Pulmonary artery endothelial cell (primary cell): ENCODE results near the gene C2orf81. TPM values are rescaled to one million over a fixed set of nuclear protein-coding genes. Genes with fewer than 3 reads are reported as not detected.
A peak's percentile ranks its signal among the peaks of the same experiment; 100 is the strongest.
"Not testable (repeated sequence)": the region's sequence is repeated elsewhere in the genome, so short reads cannot be mapped to it uniquely, and the experiment has no call there.

ENCODE experiments used
- DNase-seq: peaks from one replicate; pipeline ENCODE4 v3.0.0-alpha.2; 2011; ENCODE audit warnings: low read depth, low spot score
- total RNA-seq: library from RNA; depleted of rRNA; stranded (reverse); fragments of >200 nt; gene quantifications from 2 replicates; pipeline ENCODE4 v1.2.3, GENCODE V29; 2014

Gene C2orf81
- total RNA-seq, 1 donor from 2014 or later = 0.13 TPM

DNA sequence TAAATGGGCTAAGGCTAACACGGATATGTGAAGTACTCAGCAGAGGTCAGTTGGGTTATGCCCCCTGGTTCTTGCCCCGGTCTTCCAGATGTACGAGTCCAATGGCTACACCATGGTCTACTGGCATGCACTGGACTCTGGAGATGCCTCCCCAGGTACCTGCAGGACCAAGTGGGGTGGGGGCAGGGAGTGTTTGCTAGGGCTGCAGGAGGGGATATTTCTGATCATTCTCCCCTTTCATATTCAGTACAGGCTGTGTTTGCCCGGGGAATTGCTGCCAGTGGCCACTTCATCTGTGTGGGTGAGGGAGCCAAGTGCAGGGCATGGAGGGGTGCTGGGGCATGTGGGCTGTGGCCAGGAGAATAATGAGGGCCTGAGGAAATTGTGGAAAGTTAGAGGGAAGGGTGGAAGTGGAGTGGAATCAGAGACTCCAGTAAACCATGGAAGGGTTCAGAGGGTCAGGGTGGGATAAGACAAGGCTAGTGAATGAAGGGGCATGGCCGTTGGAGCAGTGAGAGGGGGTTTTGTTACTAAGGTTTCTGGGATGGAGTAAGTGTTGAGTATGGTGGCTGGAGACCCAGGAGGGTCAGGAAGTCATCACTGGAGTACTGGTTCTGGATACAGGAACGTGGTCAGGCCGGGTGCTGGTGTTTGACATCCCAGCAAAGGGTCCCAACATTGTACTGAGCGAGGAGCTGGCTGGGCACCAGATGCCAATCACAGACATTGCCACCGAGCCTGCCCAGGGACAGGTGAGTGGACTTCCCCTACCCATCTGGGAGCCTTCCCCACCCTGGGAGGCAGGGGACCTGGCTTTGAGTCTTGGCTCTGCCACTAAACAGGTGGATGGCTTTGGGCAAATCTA, 2.0 kb upstream of the C2orf81 start:
- no peak for DNase-seq

DNA sequence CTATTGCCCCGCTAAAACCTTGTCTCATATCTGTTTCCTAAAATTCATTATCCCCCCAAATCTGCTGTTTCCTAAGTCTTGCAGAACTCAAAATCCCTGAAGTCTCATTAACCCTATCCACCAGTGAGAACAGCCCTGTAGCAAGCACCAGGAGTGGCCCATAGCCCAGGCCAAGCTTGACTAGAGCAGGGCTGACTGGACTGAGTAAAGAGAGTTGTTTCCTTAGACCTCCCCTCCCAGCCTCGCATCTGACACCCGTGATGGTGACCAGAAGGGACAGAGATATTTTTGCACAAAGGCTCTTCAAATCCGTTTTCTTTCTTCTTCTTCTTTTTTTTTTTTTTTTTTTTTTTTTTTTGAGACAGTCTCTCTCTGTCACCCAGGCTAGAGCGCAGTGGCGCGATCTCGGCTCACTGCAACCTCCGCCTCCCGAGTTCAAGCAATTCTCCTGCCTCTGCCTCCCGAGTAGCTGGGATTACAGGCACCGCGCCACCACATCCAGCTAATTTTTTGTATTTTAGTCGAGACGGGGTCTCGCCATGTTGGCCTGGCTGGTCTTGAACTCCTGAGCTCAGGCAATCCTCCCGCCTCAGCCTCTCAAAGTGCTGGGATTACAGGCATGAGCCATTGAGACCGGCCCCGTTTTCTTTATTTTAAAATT, 846 bp downstream of the C2orf81 start:
- DNase-seq = not testable (repeated sequence)

DNA sequence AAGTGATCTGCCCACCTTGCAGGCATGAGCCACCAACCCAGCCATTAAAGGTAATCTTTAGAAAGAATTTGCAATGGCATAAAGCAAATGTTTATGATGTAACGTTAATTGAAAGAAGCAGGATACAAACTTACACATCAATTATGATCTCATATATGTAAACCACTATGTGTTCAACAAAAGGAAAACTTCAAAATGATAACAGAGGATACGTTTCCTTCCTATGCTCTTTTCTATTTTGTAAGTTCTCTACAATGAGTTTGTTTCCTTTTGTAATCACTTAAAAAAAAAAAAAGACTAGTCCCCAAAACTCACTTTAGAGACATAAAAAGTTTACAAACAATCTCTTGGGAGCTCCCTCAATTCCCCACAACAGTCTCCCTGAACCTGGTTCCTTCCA, 1.4 kb downstream of the C2orf81 start:
- DNase-seq = no peak

DNA sequence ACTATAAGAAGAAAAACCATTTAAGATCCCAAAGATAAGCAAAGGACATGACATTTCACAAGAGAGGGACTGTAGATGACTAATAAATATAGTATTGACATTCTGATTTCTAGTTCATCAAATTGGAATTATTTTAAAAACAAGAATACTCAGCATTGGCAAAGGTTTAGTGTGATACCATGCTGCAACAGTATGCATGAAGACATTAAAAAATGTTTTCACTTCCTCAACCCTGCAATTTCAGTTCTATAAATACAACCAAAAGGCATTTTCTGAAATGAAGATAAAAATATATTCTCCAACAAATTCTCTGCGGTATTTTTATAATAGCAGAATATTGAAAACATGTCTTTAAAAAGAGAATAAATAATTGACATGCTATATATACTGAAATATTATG, 2.1 kb downstream of the C2orf81 start:
- DNase-seq = no peak

DNA sequence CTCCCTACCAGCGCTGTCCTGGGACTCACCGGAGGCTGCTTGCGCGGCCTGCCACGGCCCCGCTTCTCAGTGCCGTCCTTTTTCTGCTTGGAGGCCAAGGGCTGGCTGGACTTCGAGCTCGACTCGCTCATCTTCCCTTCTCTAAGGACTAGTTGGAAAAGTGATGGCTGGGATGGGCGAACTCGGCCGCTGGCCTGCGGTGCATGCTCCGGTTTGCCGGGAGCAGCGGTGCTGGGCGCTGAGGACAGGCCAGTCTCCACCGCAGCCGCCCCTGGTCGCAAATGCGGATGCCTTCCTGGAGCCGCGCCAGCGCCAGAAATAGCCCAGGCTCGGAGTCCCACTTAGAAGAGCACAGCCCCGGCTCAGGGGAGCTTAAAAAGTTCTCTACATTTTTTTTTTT, 3.1 kb downstream of the C2orf81 start:
- DNase-seq = no peak

DNA sequence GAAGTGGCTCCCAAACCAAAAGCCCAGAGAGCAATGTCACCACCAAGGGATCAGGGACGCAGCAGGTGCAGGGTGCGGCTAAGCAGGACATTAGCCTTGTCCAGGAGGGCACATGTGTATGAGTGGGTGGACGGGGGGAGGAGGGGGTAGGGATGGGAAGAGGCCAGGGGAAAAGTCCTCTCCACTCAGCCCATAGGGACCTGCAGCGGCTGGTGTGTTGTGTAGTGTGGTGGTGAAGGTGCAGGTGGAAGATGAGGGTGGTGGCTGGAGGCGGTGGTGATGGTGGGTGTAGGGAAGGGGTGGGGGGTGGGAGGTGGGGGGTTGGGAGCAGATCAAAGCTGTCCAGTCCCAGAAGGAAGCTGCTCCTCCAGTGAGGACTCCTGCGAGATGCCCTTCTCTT, 3.7 kb downstream of the C2orf81 start:
- no peak for DNase-seq

DNA sequence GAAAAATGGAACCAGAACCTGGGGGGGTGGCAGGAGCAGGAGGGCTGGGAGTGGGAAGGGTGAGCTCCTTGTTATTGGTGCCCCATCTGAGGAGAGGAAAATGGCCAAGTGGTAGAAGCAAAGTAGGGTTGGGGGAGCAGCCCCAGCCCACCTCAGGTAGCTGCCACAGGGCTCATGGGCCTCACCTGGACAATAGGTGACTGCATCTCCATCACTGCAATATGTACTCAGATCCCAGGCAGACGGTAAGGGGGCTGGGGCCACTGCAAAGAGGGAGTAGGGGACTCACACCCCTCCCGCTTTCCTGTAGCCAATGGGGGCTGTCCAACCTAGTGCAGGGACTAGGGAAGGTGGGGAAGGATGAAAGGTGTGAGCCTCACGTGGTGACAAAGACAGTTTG, 4.2 kb downstream of the C2orf81 start:
- DNase-seq = no peak

DNA sequence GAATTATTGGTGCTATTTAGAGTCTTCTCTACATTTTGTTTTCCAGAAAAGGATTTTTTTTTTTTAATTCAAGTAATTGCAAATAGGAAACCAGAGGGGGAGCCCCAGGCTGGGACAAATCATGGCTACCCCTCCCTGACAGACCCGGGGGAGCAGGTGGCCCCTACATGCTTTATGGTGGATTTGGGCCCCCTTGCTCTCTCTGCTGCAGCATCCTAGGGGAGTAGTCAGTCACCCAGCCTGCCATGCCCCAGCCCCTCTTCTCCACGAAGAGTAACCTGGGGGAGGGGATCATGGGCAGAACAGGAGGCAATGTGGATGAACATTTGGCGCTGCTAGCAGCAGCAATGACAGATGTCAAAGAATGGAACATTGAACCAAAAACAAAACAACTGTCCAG, 4.6 kb downstream of the C2orf81 start:
- no peak for DNase-seq

DNA sequence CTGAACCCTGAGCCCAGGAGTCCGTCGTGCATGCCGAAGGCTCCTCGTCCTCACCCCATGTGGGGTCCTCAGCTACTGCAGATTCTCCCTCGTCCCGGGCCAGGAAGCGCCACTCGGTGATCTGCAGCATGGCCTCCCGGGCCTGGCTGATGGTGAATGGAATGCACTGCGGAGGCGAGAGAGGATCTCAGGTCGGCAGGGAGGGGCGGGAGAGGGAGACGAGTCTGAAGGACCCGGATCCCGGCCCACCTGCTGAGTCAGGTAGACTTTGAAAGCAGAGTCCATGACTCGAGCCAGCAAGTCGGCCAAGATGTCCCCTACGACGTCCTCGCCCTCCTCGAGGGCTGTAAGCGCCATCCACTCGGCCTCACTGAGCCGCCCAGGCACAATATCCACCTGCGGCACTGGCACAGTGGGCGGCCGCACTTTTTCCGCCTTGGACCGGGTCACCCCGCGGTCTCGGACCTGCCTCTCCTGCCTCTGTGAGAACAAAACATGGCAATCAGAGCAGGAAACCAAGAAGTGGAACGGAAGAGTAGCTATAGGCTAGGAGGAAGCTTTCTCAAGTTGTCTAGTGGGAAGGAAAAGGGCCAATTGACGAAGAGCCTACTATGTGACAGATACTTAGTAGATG, 5.5 kb downstream of the C2orf81 start:
- DNase-seq = no peak

DNA sequence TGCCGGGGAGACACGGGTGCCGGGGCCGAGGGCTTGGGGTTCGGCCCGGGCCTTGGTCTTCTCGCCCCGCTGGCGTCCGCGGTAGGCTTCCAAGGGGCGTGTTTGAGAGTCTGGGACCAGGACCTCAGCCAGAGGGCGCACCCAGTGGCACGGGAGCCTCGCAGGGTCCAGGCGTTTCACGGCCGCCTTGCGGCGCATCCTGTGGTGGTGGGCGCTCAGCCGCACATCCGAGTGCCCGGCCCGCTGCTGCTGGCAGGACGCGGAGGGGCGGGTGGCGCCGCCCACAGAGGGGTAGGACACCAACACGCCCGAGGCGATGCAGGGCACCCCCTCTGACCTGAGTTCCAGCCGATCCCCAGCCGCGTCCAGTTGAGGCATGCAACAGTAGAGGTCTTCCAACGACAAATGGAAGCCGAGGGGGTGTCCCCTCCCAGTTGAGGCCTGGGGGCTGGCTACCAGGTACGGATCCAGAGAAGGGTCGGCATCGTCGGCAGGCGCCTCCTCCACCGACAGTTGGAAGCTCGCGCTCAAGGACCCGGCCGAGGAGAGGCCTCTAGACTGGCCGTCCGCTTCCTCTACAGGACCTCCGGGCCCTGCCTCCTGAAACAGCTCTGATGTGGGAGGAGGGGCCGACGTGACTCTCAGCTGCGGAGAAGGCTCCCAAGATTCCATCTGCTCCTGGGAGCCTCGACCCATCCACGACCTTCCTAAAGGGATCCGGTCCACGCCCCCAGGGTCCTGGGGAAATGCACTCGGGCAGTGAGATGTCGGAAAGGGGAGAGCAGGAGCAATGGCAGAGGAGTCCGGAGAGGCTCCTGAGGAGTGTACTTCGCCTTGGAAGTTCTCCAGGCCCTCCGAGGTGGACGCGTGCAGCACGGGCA, 6.3 kb downstream of the C2orf81 start:
- no peak for DNase-seq

DNA sequence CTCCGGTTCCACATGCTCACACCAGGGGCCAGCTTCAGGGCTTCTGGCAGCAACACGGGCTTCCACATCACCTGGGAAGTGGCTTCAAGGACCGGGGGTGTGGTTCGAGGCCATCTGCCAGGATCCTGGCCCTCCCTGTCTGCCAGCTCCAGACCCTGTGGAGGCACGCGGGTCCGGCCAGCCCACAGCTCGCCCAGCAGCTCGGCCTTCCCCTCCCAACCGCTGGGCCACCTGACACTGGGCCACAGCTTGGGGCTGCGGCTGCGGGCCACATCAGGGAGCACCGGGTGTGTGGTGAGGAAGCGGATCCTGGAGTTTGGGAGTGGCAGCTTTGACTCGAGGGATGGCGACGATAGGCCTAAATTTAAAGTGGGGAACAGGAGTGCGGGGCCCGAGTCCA, 7.0 kb downstream of the C2orf81 start:
- DNase-seq = no peak

DNA sequence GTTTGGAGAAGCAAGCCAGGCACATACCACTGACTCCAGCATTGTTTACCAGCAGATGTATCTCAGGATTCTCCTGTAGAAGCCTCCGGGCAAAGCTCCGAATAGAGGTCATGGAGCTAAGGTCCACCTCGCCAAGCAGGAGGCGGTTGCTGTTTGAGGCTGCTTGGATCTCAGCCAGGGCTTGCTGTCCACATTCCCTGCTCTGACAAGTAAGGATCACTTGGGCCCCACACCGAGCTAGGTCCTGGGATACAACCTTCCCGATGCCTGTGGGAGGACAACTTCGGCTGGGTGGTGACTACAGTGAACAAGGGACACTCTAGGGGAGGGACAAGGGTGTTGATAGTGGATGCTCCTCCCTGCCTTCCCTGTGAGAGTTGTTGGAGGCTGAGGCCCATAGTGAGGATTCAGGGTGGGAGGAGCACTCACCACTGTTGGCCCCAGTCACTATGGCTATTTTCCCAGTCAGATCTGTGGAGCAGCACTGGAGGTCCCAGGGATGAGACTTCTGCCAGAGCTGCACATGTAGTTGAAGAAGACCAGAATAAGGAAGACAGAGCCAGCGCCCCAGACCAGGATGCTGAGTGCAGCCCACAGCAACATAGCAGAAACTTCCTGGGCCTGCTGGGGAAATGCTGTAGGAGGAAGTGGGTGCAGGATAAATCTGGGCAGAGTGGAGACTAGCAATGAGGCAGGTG, 8.3 kb downstream of the C2orf81 start:
- no peak for DNase-seq

DNA sequence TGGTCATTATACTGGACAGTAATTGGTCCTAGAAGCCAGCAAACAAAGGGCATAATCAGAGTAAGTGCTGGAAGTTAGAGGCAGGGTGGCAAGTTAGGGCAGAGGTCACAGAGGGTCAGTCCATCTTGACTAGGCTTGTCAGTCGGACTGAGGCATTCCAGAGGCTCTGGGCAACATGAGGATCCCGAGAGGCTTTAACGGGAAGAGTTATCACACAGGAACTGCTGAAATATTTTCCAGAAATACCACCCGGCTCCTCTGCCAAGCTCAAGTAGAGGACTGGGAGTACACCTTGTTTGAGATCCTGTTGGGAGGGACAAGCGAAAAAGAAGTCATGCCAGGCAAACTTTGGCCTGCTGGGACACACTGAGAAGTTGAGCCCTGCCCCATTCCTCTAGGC, 13.7 kb downstream of the C2orf81 start:
- DNase-seq = no peak

DNA sequence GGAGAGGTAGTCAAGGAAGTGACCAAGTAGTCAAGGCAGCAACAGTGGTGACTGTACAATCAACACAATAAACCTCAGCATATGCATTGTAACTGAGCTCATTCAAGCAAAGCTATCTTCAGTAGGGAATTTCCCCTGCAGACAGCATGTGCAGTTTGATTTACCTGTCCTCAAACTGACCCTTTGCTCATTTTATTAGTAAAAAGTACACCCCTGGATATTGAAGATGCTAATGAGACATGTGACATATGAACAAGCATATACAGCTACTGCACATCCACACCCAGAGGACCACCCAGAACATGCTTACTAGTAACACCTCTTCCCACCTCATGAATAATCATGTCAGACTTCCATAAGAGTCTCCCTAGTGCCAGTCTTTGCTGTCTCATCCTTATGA, 15.4 kb downstream of the C2orf81 start:
- no peak for DNase-seq

DNA sequence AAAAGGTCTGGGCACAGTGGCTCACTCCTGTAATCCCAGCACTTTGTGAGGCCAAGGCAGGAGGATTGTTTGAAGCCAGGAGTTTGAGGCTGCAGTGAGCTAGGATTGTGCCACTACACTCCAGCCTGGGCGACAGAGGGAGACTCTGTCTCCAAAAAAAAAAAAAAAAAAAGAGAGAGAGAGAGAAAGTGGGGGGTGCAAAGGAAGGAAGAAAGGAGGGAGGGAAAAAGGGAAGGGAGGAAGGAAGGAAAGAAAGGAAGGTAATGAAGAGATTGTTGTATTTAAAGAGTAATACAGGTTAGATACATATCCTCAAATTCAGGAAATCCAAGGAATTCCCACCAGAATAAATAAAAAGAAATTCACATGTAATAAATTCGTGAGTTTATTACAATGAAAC, 19.5 kb downstream of the C2orf81 start:
- no peak for DNase-seq

DNA sequence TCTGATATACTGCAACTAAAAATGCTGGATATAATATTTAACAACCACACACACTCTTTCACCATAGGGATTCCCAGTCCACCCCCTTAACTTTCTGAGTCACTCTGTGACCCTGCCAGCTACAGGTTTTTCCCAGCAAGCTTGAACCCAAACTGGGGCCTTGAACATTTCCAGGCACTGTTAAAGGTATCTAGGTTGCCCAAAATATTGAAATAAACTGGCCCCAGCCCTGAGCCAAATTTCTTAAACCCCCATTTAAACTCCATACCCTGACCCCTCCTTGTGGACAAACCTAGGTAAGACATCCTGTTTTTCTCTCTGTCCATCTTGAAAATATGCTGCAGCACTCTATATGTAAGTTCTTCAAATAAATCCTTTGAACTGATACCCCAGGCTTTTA, 21.6 kb downstream of the C2orf81 start:
- no peak for DNase-seq

DNA sequence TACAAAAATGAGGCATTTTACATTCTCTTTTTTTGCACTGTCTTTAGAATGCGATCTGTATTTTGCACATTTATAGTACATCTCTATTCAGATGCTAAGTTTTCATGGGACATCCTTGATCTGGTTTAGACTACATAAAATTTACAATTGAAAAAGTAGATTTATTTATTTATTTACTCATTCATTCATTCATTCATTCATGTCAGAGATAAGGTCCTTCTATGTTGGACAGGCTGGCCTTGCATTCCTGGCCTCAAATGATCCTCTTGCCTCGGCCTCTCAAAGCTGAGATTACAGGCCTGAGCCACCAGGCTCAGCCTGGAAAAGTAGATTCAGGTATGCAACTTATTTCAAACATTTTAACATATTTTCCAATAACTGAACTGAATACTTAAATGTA, 25.3 kb downstream of the C2orf81 start:
- DNase-seq = no peak

DNA sequence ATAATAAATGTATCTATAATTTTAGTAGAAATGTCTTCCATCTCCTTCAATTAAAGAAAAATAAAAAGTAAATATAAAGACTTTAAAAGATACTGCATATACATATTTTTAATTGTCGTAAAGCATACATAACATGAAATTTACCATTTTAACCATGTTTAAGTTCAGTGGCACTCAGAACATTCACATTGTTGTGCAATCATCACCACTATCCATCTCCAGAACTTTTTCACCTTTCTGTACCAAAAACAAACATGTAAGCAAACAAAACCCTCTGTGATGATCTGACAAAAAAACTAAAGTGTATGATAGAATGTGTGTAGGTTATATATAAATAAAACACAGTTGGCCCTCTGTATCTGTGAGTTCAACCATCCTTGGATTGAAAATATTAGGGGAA, 27.9 kb downstream of the C2orf81 start:
- no peak for DNase-seq

DNA sequence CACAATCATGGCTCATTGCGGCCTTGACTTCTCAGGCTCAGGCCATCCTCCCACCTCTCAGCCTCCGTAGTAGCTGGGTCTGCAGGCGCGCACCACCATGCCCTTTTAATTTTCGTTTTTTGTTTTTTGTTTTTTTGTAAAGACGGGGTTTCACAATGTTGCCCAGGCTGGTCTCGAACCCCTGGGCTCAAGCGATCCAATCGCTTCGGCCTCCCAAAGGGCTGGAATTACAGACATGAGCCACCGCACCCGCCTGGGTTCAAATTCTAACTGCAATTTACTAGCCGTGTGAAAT, 29.0 kb downstream of the C2orf81 start:
- no peak for DNase-seq

DNA sequence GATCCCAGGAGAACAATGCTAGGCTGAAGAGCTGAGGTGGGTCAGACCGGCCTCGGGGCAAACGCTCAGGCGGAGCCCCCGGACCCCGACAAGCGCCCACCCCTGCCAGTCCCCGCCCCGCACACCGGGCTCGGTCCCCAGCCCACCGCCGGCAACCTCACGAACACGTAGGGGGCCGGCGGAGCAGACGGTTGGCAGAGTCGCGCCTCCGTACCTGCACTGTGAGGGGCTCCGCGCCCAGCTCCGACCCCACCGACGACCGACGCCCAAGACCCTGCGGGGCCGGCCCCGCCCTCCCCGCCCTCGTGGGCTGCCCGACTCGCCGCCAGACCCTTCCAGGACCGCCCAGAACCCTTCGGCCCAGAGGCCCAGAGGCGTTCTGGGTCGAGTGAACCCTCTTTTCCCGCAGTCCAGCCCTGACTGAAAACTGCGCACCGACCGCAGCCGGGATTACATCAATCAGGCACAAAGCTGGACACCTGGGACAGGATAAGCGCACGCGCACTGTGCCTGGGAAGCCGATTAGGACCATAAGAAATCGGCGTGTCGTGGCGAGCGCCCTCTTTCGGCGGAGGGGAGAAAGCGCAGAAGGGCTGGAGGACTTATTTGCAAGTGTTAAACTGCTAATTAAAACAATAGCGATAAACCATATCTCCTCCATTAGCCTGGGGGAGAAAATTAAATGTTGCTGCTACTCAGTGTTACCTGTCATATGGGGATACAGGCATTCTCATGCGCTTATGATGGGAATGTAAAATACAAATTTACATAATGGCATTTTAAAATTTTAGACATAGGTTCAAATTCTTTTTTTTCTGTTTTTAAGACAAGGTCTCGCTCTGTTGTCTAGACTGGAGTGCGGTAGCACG, 29.6 kb downstream of the C2orf81 start:
- peak; percentile 78 for DNase-seq
